Inferior parietal cortex (tissue), 1 donor: ENCODE measurements around the gene UBE2D2.
A peak's percentile ranks its signal among the peaks of the same experiment; 100 is the strongest.
"Not testable (repeated sequence)": the region's sequence is repeated elsewhere in the genome, so short reads cannot be mapped to it uniquely, and the experiment has no call there.

Experiments used
- DNase-seq: peaks from one replicate; pipeline ENCODE4 v3.0.0-alpha.2; 2016; ENCODE audit errors: extremely low spot score

Gene UBE2D2

GRCh38 chr5:139549162-139549894, 11.8 kb upstream of the UBE2D2 start:
- no peak for DNase-seq

DNA sequence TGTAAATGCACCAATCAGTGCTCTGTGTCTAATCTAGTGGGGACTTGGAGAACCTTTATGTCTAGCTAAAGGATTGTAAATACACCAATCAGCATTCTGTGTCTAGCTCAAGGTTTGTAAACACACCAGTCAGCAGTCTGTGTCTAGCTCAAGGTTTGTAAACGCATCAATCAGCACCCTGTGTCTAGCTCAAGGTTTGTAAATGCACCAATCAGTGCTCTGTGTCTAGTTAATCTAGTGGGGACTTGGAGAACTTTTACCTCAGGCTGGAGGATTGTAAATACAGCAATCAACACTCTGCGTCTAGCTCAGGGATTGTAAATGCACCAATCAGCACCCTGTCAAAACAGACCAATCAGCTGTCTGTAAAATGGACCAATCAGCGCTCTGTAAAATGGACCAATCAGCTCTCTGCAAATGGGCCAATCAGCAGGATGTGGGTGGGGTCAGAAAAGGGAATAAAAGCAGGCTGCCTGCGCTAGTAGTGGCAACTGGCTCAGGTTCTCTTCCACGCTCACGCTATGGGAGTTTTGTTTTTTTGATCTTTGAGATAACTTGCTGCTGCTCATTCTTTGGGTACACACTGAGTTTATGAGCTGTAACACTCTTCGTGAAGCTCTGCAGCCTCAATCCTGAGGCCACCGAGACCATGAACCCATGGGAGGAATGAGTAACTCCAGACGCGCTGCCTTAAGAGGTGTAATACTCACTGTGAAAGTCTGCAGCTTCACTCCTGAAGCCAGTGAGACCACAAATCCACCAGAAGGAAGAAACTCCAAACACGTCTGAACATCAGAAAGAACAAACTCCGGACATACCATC, 10.9 kb upstream of the UBE2D2 start:
- not testable (repeated sequence) for DNase-seq

DNA sequence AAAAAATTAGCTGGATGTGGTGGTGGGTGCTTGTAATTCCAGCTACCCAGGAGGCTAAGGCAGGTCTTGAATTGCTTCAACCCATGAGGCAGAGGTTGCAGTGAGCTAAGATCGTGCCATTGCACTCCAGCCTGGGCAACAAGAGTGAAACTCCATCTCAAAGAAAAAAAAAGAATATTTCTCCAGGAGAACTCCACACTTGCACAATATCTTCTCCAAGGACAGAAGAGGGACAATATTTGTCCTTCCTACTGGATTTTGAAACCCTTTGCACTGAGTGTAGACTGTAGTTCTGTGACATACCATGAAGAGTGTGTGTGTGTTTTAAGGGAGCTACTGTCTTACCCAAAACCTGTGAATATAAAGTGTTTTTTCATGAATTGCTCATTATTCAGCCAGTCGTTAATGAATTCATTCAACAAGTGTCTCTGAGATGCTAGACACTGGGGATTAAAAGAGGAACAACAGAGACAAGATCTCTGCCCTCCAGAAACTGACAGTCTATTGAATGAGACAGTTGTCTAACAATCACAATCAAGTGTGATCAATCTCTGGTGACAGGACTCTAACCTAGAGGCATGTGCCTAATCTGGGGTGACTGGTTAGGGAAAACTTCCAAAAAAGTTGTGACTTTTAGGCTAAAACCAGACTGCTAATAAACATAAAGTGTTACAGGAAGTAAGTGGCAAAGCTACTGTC, 9.8 kb upstream of the UBE2D2 start:
- no peak for DNase-seq

DNA sequence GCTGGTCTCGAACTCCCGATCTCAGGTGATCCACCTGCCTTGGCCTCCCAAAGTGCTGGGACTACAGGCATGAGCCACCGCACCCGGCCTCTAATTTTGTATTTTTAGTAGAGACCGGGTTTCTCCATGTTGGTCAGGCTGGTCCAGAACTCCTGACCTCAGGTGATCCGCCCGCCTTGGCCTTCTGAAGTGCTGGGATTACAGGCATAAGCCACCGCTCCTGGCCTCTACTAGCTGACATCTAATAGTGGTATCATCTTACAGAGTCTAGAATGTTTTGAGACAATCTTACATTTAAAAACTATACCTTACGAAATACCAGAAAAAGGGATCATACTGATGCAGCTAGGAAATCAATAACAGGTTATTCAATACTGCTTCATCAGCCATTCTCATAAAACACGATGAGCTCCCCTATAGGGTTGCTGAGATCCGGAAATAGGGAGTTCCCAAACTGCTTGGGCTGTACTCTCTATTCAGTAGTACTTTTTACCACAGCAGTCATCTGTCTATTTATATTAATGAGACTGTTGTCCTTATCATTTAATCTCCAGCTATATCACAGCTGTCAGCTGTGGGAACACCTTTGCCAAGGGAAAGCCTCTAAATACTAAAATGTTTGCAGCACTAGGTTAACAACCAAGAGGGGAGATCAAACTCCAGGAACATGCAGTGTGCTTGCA, 8.1 kb upstream of the UBE2D2 start:
- no peak for DNase-seq

- no peak for DNase-seq
These were observed 6.9 kb upstream of the UBE2D2 start for GRCh38 chr5:139554264-139554663.

DNA sequence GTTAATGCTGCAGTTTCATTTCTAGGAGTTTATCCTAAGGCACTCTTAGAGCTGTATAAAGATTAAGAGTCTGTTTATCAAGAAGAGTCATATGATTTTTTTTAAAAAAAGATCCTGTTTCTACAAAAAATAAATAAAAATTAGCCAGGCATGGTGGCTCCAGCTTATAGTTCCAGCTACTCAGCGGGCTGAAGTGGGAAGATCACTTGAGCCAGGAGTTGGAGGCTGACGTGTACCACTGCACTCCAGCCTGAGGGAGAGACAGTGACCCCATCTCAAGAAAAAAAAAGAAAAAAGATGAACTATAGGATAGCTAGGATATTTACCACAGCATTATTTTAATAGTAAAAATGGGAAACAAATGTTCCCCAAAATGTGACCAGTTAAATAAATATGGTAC, 3.3 kb upstream of the UBE2D2 start:
- DNase-seq, result no peak

GRCh38 chr5:139561655-139562451, 714 bp downstream of the UBE2D2 start:
- DNase-seq, result no peak

DNA sequence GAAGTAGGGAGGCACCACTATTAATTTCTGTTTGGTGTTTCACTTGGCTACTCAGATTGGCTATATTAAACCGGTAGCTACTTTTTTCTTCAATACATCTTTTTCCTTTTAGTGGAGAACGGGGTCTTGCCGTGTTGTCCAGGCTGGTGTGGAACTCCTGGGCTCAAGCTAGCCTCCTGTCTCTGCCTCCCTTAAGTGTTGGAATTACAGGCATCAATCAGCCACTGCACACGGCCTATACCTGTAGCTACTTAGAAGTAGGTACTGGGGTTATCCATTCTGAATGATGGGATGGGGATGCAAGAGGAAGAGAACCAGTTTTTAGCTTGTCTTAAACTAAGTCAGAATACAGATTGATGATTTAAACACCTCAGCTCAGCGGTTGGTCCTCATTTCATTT, 1.7 kb downstream of the UBE2D2 start:
- DNase-seq, result no peak

DNA sequence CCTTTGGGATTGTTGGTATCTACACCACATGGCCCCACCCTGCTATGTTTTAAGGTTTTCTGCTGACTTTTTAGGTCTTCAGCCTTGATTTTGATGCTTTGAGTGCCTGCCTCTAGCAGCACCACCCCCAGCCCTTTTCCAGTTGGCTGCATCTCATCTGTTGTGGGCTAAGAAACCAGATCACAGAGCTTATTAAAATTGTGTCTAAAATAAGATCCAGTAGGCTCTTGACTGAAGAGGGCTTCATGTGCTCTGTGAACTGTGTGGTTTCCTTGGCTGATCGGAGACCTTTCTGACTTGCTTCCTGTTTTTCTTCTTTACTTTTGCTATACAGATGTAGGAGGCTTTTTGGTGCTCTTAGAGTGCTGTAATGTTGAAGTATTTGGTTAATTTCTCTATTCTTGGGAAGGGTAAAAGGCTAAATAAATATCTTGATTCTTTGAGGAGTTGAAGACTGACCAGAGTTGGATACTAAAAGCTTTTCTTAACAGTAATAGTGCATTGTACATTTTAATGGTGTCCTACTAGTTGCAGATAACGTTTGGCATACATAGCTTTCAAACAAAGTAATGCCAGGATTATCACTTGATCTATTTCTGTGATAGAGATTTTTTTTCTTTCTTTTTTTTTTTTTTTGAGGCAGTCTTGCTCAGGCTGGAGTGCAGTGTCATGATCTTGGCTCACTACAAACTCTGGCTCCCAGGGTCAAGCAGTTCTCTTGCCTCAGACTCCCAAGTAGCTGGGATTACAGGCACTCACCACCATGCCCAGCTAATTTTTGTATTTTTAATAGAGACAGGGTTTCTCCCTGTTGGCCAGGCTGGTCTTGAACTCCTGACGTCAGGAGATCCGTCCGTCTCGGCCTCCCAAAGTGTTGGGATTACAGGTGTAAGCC, 4.5 kb downstream of the UBE2D2 start:
- no peak for DNase-seq

GRCh38 chr5:139566611-139567010, 5.5 kb downstream of the UBE2D2 start:
- DNase-seq, result no peak

DNA sequence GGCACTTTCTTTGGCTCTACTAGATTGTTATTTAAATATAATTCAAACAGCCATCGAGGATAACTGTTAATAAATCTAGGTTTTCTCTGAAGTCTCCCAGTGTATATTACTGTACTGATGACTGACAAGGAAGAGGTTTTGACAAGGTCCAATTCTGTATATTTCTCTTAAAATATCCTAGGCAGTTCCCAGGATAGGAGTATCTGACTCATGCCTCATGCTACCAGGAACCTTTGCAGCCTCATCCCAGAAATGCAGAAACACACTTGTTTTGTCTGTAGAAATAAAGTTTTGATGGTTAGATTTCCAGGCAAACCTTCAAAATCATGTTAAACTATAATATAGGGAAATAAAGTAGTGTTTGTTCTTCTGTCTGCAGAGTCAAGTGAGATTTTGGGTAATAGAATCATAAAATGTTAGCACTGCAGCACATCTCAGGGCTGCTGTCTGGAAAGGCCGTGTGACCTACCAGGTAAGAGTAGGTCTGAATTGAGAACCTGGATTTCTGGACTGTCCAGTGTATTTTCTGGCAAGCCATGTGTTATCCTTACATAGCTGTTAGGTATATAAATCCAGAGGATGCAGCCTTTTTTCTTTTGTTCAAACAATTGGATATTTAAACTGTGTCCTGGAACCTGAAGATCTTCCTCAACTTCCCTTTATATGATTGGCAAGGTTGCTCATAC, 8.3 kb downstream of the UBE2D2 start:
- no peak for DNase-seq

DNA sequence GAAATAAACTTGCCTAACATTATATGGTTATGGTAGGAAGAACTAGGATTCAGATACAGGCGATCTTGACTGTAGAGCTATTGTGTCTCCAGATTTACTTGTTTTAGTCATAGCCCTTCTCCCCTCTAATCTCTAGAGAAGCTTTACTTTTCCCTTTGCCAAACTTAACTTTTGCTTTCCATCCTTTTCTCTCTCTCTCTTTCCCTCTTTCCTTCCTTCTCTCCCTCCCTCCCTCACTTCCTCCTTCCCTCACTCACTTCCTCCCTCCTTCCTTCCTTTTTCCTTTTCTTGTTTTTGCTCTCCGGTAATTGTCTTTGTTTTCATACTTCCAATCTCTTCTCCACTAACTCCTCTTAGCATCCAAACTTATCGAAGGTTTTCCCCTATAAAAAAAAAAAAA, 10.4 kb downstream of the UBE2D2 start:
- DNase-seq, result no peak

DNA sequence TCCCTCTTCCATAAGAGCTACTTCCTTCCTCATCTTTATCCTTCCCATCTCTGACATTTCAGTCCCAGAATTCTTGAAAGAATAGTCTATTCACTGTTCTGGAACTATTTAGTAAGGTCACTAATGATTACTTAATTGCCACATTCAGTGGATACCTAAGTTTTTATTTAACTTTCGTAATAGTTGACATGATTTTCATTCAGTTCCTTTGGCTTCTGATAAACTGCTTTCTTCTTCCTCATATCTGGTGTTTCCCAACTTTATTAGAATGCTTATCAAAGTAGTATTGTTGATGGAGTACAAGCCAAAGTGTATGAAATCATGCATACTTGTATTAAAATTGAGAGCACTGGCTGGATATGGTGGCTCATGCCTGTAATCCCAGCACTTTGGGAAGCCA, 10.8 kb downstream of the UBE2D2 start:
- no peak for DNase-seq

DNA sequence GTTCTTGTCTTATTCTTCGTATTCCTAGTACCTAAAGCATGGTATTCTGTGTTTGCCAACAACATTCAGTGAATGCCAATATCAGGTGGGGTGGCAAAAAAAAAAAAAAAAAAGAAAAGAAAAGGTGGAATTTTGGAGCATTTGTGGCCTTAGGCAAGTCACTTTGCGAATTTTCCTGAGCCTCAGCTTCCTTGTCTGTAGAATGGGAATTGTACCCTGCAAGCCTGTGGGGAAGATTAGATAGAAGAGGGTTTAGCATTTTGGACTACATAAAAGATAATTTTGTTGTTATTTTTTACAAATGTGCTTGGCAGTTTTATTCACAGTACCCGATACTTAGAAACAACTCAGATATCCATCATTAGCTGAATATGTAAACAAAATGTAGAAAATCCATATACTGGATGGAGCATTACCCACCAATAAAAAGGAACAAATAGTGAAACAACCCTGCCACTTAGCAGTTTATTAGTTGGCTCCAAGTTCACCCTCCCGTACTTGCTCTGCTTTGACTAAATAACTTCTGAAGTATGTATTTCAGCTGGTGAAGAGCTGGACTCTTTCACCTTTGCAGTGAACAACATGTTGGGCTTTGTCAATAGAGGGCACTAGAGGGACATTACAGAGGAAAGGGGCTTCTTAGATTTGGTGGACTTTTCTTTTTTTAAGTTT, 13.6 kb downstream of the UBE2D2 start:
- peak; percentile 23 for DNase-seq

DNA sequence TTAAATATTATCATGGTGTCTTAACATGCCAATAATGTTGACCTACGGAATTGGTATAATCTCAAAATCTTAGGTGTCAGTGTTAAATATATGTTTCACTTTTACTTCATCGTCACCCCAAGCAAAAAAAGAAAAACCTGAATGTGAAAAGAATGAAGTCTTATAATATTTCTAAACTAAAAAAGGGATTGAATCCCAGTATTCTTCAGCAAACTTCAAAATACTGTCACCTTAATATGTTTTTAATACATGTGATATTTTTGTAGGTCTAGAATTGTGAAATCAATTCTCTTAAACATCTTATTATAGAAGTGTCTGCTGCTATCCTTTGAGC, 14.1 kb downstream of the UBE2D2 start:
- DNase-seq, result no peak

- DNase-seq, result no peak
These were observed 14.6 kb downstream of the UBE2D2 start for GRCh38 chr5:139575751-139576150.

DNA sequence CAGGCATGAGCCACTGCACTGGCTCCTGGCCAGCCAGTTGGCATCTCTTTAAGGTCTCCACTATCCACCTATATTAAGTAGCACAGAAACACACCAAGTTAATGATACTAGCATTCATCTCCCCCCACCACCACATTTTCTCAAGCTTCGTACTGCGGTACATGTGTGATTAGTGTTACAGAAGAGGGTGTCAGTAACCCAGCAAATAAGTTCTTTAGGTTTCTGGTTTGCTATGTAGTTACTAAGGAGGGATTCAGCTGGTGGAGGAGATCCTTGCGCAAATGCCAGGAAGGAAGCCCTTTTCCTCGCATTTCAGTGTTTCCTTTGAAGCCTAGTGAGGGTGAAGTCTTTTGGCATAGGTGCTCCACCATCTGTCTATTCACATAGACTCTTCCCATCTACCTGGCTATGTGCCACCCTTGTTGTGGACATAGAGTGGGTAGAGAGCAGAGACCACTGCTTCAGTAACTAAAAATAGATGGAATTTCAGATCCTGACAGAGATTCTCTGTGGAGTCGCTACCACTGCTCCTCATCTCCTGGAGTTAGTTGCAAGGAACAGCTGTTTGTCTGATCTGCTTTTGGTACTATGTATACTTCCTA, 16.7 kb downstream of the UBE2D2 start:
- DNase-seq, result no peak

DNA sequence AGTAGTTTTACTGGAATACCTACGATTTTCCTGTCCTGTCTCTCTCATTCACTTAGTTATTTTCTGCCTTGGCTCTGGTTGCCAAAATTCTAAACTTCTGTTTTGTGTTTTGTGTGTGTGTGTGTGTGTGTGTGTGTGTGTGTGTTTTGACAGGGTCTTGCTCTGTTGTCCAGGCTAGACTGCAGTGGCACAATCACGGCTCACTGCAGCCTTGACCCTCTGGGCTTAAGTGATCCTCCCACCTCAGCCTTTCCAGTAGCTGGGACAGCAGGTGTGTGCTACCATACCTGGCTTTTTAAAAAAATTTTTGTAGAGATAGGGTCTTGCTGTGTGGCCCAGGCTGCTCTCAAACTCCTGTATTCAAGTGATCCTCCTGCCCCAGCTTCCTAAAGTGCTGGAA, 17.2 kb downstream of the UBE2D2 start:
- DNase-seq, result no peak

DNA sequence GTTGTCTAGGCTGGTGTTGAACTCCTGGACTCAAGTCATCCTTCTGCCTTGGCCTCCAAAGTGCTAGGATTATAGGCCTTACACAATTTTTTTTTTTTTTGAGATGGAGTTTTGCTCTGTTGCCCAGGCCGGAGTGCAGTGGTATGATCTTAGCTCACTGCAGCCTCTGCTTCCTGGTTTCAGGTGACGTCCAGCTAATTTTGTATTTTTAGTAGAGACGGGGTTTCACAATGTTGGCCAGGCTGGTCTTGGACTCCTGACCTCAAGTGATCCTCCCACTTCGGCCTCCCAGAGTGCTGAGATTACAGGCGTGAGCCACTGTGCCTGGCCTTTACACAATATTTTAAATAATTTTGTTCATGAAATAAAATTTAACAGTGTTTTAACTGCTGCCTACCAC, 21.0 kb downstream of the UBE2D2 start:
- not testable (repeated sequence) for DNase-seq
